22Rv1 (cell line): ENCODE results near the gene RICTOR.
"Not testable (repeated sequence)": the region's sequence is repeated elsewhere in the genome, so short reads cannot be mapped to it uniquely, and the experiment has no call there.

Experiments
- H3K27ac ChIP-seq: fragments of 450-650 bp; 2 replicates; pipeline ENCODE4 v1.5.1; 2017
- ZFX ChIP-seq: fragments of 450-650 bp; IDR thresholded peaks from 2 replicates; pipeline ENCODE4 v1.6.1; 2017; ENCODE audit warnings: antibody characterized with exemption, borderline replicate concordance
- TF ChIP-seq, protein P1 (sequence below): fragments of 450-650 bp; IDR thresholded peaks from 2 replicates; pipeline ENCODE4 v1.5.1; 2017; ENCODE audit warnings: mild to moderate bottlenecking

RICTOR gene

DNA sequence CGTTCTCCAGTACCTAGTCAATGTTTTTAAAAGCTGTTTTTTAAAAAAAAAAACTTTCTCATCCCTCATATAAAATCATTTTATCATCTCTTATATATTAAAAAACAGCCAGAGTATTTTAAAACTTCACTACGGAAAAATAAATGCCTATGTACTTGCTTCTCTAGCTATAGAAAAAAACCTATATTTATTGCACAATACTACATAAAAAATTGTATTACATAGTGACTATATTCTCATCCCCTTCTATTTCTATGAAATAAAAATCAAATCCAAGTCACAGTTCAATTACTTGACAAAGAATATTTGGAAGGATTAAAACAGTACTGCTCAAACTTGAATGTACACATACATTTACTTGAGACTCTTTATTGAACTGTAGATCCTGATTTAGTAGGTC is 56.7 kb downstream of the RICTOR start:
- no peak overlapping the region for H3K27ac ChIP-seq
- TF ChIP-seq, protein P1, sequence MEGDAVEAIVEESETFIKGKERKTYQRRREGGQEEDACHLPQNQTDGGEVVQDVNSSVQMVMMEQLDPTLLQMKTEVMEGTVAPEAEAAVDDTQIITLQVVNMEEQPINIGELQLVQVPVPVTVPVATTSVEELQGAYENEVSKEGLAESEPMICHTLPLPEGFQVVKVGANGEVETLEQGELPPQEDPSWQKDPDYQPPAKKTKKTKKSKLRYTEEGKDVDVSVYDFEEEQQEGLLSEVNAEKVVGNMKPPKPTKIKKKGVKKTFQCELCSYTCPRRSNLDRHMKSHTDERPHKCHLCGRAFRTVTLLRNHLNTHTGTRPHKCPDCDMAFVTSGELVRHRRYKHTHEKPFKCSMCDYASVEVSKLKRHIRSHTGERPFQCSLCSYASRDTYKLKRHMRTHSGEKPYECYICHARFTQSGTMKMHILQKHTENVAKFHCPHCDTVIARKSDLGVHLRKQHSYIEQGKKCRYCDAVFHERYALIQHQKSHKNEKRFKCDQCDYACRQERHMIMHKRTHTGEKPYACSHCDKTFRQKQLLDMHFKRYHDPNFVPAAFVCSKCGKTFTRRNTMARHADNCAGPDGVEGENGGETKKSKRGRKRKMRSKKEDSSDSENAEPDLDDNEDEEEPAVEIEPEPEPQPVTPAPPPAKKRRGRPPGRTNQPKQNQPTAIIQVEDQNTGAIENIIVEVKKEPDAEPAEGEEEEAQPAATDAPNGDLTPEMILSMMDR, result no peak

DNA sequence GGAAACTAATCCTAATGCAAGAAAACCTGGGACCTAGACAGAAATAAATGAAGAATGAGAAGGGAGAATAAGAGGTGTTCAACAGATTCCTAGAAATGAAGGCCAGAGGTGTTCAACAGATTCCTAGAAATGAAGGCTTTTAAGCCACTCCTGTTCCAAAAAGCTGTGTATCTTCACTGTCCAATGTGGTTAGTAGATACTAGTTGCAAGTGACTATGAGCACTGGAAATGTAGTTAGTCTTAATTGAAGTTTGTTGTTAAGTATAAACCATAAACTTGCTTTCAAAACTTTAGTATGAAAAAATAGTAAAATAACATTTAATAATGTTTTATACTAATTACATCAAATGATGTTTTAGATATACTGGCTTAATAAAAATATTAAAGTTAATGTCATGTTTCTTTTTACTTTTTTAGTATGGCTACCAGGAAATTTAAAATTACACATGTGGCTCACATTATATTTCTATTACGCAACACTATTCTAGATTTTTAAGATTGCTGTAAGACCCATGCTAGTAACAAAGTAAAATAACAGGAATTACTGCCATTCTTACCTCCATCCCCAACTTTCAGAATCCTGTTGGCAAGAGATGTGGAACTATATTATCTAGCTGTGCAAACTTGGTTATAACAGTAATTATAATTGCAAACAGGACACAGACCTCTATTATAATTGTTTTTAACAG is 57.5 kb downstream of the RICTOR start:
- H3K27ac ChIP-seq, result peak overlapping the region; percentile 45; the same call in 1 of the 2 replicates
- TF ChIP-seq, protein P1, result no peak
- no peak for TF ChIP-seq ZFX

DNA sequence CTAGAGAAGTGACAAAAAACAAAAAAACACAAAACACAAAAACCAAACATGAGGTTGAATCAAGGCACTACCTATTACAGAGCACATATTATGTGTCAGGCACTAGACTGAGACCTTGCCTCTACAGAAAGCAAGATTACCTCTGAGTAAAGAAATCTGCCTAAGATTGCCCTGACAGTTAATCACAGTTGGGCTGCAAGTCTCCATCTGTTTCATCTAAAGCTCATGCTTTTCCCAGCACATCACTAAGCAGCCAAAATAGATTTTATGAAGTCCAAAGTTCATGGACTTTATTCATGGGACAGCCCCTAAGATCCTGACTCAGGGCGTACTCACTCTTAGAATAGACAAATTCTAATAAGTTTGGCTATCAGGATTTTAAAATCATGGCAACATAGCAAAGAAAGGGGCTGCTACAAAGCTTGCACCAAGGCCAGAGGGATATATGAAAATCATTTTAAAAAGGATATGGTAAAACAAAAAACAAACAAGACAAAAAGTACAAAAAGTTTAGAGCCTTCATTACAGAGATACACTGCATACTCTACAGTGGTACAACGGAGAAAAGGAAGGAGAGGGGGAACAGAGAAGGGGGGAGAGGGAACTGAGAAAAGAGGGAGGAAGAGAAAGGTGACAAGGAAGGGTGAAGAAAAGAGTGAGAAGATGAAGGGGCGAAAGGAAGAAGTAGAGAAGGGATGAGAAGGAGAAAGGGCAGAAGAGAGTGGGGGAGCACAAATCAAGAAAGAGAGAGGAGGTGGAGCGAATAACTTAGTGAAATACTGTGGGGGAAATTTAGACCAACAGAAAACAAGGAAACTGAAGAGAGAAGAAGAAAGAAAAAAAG is 58.2 kb downstream of the RICTOR start:
- H3K27ac ChIP-seq, result peak overlapping the region; percentile 45
- TF ChIP-seq, protein P1, result no peak
- no peak for TF ChIP-seq ZFX

DNA sequence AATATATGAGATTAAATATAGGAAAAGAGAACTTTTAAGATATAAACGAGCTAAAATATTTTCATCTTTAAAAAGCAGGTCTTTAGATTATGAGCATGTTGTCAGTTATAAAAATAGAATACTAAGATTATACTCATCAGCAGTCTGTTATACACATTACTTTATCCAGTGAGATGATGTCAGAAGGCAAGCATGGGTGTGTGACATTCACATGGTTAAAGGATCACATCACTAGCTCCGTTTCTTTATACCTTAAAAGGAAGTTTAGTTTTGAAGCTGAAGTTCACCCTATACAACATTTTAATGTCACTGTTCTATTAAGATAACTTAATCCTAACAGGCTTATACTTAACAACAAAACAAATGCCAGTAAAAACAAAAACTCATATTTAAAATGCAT is 59.6 kb downstream of the RICTOR start:
- no peak for TF ChIP-seq ZFX
- TF ChIP-seq, protein P1, result no peak
- no peak overlapping the region for H3K27ac ChIP-seq

DNA sequence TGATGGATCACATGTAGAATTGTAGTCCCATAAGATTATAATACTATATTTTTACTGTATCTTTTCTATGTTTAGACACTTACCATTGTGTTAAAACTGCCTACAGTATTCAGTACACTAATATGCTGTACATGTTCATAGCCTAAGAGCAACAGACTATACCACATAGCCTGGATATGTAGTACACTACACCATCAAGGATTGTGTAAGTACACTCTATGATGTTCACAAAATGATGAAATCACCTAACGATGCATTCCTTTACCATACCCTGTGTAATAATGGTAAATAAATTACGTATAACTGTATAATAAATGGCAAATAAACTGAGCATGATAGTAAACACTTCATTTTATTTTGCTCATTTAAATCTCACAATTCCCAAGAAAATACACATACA is 60.3 kb downstream of the RICTOR start:
- no peak for TF ChIP-seq ZFX
- TF ChIP-seq, protein P1, result no peak
- no peak overlapping the region for H3K27ac ChIP-seq

DNA sequence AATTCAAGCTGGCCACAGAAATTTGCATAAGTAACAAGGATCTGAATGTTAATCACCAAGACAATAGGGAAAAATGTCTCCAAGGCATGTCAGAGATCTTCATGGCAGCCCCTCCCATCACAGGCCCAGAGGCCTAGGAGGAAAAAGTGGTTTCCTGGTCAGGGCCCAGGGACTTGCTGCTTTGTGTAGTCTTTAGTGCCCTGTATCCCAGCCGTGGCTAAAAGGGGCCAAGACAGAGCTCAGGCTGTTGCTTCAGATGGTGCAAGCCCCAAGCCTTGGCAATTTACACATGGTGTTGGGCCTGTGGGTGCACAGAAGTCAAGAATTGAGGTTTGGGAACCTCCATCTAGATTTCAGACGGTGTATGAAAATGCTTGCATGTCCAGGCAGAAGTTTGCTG is 63.2 kb downstream of the RICTOR start:
- H3K27ac ChIP-seq, result not testable (repeated sequence)

DNA sequence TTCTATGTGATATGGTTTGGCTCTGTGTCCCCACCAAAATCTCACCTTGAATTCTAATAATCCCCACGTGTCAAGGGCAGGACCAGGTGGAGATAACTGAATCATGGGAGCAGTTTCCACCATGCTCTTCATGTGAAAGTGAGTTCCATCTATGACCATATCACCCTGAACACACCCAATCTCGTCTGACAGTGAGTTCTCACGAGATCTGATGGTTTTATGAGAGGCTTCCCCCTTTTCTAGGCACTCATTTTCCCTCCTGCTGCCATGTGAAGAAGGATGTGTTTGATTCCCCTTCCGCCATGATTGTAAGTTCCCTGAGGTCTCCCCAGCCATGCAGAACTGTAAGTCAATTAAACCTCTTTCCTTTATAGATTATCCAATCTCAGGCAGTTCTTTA is 64.2 kb downstream of the RICTOR start:
- H3K27ac ChIP-seq, result no peak overlapping the region
- TF ChIP-seq, protein P1, result no peak
- TF ChIP-seq ZFX, result no peak
